Activated CD8-positive, alpha-beta memory T cell treated with anti-CD3 and anti-CD28 coated beads for 4 hours (primary cell): ENCODE results near the gene ARFGEF3.
"Not testable (repeated sequence)": the region's sequence is repeated elsewhere in the genome, so short reads cannot be mapped to it uniquely, and the experiment has no call there.

Experiments
- DNase-seq, 2 donors: peaks; one replicate each; pipeline ENCODE4 v3.0.0-alpha.2; 2020; ENCODE audit warnings: low read depth in 2 of 2

The ARFGEF3 gene

DNA sequence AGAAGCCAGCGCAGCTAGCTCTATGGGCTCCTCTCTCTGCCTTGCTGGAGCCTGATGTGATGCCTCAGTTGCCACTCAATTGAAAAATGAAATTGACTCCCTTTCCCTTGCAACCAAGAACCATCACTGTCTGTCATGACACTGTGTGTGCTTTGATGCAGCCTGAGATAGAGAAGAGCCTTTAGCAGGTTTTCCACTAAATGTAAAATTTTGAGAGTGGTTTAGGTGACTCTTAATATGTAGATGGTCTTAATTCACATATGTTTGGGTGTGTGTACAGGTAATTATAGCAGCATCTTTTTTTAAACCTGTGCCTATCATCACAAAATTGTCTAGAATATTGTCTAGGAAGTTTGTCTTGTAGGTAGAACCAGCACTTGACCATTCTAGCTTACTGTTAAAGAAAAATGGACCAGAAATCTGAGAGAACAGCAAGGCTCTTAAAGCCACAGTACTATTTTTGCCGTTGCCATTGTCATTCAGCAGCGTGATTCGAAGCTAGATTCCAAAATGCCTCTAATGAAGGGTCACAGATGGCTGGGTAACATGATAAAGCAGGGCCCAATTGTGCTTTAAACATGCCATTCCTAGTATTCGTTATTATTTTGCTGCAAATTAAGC, 1.3 kb downstream of the ARFGEF3 start:
- DNase-seq: no peak

DNA sequence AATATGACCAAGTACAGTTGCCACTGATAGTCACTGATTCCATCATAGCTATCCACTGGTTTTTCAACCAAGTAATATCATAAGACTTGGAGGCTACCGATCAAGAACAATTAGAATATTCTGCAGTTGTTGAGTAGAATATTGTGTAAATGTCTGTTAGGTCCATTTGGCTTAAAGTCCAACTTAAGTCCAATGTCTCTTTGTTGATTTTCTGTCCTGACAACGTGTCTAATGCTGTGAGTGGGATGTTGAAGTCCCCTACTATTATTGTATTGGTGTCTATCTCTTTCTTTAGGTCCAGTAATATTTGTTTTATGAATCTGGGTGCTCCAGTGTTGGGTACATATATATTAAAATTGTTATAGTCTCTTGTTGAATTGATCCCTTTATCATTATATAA, 13.9 kb downstream of the ARFGEF3 start:
- no peak for DNase-seq

DNA sequence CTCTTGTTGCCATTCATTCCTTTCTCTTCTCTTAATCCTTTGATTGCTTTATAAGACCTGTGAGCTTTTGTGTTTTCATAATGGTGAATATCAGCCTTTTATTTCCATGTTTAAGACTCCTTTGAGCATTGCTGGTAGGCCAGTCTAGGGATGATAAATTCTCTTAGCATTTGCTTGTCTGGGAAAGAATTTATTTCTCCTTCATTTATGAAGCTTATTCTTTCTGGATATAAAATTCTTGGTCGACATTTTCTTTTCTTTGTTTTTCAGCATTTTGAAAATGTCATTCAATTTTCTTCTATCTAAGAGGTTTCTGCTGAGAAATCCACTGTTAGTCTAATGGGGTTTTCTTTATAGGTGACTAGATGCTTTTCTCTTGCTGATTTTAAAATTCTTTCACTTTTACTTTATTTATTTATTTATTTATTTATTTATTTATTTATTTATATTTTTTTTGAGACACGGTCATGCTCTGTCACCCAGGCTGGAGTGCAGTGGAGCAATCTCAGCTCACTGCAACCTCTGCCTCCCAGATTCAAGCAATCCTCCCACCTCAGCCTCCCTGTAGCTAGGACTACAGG, 15.0 kb downstream of the ARFGEF3 start:
- DNase-seq: no peak

DNA sequence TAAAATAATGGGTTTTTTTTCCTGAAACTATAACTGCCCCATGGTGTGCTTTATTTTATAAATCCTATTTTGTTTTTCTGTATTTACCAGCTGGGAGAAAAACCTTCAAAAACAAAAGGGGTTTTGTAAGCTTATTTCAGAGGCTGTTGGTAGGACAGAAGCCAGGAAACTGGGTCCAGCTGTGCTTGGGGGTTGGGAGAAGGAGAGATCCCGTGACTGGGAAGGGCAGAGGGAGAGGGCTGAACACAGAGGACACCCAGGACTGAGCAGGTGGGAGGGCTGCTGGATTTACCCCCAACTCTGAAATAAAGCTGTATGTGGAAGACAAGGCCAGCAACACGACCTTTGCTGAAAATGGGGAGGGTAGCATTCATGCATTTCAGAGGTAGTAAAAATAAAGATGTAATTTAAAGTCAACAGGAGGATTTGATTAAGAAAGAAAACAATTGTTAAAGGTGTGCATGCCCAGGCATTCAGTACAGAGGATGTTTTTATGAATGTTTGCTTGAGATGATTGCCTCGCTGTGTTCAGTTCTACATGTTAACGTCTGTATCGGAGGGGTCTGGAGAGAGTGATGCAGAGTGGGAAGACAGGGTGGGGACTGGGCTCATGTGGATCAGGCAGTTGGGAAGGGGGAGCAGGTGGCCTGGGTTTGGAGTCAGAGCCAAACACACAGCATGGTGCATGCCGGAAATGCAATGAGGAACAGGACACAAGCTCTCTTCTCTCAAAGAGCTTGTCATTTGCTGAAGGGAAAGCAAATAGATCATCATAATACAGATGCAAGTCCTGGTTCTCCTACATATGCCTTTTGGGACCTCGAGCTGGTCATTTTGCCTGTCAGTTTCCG, 21.4 kb downstream of the ARFGEF3 start:
- DNase-seq: no peak

DNA sequence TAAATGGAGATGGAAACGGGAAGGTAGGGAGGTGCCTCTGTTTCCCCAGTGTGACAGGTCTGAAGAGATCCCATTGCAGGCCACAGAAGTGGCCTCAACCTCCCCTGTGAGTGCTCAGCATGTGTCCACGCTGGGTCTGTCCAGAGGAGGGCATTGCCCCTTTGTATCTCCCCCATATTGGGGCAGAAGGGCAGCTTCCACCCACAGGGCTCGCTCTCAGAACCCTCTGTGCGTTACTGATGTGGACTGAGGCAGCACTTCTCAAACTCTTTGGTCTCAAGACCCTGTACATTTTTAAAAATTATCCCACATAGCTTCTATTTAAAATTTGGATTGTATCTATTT, 22.0 kb downstream of the ARFGEF3 start:
- DNase-seq: no peak

DNA sequence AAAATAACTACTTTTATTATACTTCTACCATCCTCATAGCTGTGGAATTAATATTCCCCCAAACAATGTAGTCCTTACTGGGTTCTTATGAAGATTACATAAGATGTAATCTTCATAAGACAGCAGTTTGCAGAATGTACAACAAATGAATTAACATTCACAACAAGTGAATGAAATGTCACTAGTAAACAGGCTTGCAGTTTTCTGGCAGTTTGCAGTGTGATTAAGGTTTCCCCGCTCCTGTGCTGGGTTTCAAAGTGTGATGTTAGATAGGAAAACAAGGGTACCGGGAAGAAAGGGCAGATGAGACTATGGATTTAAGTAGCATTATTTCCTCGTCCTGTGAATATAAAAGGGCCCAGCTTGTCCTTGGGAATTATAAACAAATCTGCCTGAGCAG, 22.5 kb downstream of the ARFGEF3 start:
- DNase-seq: no peak

DNA sequence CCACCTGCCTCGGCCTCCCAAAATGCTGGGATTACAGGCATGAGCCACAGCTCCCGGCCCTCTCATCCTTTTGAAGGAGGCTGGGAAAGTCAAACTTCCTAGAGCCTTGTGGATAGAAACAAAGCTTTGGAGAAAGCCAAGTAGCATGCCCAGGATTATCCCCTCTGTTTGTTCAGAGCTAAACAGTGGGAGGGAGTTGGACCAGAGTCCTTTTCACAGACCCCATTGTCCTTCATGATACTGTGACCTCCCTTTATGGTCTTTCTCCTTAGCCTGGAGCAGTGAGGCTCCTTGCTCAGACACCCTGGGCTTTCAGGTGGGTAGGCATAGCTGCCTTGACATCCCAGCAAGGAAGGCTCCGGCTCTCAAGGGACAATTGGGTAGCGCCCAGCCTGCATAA, 25.4 kb downstream of the ARFGEF3 start:
- no peak for DNase-seq

DNA sequence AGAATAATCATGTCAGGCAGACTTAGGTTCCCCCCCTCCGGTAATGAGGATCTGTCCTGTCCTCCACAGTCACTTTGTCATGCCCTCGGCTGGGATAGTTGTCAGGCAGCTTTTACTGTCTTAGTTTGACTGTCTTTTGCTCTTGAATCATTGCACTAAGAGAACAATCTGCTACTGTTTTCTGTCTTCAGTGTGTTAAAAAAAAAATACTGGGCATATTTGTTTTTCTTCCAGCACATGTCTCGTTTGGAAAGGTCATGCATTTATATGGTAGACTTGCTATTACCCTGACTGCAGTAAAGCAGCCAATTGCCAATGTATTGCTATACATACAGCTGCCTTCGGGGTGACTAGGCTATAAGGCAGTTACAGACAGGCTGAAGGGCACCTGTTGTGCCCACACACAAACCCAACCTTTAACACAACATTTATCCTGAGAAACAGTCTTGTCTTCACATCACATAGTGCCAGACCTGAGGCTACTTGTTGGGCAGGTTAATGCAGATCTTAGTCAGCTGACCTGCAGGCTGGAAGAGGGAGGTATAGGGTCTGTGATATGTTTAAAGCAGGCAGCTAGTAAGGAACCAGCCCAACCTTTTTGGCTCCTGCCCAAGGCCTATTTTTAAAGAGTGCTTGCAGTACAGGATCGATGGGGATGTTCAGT, 26.7 kb downstream of the ARFGEF3 start:
- no peak for DNase-seq

DNA sequence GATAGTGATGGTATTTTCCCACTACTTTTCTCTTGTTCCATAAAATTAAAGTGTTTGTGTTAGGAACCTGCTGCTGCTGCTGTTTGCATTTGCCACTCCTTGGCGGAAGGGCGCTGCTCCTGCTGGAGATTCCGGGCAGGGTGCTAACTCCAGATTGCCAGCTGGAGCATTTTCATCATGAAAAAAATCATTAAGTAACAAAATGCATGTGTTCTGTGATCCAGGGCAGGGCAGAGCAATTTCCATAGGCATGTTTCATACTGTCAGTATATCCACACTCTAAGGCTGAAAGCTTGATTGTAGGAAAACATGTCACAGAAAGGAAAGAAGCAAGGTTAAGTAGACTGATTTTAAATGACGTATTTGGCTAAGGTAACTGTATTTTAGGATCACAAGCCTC, 32.5 kb downstream of the ARFGEF3 start:
- DNase-seq: no peak

DNA sequence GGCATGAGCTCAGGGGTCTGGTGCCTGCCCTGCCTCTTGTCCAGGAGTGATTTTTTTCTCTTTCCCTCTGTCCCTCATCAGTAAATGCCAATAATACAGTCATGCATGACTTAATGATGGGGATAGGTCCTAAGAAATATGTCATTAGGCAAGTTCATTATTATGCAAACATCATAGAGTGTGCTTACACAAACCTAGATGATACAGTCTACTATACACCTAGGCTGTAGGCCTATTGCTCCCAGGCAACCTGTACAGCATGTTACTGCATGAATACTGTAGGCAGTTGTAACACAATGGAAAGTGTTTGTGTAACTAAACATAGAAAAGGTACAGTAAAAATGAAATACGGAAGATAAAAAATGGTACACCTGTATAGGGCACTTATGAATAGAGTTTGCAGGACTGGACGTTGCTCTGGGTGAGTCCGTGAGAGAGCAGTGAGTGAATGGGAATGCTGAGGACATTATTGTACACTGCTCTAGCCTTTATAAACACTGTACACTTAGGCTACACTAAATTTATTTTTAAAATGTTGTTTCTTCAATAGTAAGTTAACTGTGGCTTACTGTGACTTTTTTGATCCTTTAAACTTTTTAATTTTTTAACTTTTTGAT, 34.5 kb downstream of the ARFGEF3 start:
- no peak for DNase-seq

DNA sequence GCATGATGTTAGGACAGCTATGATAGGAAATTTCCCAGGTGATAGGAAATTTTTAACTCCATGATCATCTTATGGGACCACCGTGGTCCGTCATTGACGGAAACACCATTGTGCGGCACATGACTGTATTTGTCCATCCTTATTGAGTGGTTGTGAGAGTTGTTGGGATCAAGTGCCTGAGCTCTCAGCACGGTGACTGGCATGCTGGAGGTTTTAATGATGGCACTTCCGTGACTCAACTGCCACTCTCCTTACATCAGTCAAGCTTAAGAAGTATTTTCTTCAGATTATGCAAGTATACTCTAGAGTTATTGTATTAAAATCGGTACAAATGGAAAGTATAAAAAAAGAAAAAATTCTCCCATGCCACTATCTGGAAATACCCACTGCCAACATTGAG, 35.8 kb downstream of the ARFGEF3 start:
- DNase-seq: no peak

DNA sequence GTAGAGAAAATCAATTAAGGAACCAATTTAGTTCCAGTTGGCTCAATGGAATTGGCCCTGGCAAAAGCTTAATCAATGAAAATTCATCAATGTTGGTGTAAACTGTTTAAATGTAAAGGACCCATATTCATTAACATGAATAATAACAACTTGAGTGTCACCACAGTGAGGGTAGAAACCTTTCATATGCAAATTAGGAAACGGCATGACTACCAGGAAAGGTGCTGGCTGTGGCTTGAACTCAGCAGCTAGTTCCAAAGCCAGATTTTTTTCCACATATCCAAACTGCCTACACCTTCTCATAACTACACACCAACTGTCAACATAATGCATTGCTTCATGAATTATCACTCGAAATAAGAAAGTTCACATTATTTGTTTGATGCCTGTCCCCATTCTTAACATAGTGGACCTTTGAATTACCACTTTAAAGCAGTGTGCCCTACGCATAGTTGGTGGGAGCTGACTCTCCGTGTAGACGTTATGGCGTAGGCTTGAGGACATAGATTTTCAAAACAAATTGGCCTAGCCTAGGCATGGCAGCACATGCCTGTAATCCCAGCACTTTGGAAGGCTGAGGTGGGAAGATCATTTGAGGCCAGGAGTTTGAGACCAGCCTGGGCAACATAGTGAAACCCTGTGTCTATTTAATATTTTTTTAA, 36.8 kb downstream of the ARFGEF3 start:
- DNase-seq: no peak

DNA sequence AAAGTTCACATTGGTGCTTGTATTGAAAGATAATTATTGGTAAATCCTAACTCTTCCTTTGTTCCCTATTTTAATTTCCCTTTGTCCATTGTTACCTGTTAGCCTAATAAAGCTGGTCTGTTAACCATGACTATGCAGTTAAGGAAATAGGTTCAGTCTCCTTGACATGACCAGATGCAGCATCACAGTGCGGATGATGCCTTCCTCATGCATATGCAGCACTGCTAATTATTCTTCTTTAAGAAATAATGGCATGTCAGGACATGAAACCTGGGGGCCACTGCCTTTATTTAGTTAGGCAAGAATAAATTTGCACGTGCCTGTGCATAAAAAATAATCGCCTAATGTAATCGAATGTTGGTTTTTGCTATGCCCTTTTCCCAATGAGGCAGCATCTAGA, 40.1 kb downstream of the ARFGEF3 start:
- DNase-seq: no peak

DNA sequence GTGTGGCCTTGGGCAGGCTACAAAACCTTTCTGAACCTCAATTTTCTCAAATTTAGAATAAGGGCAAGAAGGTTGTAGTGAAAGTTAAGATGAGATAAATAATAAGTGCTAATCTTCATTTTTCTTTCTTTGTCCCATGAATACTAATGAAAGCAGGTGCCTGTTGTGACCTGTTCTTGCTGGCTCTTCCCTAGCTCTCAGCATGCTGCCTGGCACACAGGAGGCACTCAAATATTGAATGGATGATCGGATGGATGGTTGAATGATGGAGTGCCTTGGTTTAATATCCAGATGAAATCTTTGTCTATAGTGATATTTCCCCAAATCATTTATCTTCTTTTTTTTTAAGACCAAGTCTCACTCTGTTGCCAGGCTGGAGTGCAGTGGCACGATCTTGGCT, 41.6 kb downstream of the ARFGEF3 start:
- DNase-seq: no peak

DNA sequence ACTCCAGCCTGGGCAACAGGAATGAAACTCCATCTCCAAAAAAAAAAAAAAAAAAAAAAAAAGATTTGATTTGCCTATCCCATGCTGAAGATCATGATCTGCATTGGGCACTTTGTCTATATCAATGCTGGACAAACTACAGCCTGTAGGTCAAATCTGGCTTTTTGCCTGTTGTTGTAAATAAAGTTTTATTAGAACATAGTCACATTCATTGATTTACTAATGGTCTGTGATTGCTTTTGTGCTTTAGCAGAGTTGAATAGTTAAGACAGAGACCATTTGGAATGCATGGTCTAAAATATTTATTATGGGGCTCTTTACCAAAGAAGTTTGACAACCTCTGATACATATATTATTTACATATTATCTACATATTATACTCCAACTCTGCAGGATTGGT, 42.6 kb downstream of the ARFGEF3 start:
- DNase-seq: no peak

DNA sequence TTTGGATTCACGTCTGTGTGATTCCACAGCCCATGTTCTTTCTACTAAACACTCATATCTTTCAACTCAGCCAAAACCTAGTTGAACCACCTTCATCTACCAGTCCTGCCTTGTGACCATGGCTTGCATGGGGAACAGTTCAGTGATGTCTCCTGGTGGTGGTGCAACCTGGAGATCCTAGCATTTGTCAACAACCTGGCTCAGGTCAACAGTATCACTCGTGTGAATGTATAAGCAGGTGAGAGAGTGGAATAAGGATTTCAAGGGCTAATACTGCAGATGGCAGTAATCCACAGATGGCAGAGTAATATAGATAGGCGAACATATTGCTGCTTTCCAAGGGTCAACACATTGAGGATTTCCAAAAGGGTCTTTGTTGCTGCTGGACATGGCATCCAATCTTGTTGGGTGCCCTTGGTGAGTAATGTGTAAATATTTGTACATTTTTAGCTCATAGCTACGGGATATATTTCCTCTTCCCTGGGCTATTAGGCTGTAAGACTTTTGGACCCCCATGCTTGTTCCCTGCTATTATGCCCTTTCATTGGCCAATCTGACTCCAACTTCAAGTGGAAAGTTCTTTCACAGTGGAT, 43.1 kb downstream of the ARFGEF3 start:
- no peak for DNase-seq

DNA sequence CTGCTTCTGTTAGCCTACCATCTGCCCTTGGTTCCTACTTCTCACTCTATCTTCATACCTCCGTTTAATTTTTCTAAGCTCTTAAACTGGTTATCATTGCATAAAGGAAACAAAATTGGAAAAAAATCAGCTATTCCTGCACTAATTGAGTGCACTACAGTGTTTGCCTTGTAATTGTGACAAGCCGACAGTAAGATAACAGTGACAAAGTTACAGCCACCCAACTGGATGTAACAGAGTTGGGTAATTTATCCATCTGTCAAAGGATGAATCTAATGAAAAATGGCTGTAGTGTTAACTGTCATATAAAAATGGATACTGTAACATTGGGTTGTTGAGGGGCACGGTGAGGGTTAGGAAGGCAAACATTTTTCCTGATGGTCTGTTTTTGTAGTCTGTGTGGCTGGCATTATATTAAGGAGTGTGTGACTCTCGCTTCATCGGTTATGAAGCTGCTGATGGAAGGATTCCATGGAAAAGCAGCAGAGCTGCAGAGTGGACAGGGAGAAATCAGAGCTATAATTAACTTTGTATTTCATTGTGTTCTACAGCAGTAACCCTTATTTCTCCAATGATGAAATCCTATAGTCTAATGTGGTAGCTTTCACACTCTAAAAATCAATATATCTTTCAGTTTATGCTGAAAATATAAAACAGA, 43.8 kb downstream of the ARFGEF3 start:
- no peak for DNase-seq

DNA sequence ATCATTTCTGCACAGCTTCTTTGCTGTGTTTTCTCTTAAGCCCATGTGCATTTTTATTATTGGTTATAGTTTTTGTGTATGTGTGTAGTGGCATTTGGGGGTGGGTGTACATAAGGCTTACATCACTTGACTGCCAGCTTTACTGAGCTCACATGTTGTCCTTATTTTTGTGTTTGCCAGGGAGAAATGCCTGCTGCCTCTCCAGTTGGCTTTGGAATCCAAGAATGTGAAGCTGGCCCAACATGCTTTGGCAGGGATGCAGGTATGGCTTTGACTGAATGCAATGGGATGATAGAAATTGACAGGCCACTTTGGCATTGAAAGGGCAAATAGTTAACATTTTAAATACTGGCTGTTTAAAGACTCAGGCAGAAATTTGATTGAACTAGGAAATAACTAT, 45.1 kb downstream of the ARFGEF3 start:
- no peak for DNase-seq

DNA sequence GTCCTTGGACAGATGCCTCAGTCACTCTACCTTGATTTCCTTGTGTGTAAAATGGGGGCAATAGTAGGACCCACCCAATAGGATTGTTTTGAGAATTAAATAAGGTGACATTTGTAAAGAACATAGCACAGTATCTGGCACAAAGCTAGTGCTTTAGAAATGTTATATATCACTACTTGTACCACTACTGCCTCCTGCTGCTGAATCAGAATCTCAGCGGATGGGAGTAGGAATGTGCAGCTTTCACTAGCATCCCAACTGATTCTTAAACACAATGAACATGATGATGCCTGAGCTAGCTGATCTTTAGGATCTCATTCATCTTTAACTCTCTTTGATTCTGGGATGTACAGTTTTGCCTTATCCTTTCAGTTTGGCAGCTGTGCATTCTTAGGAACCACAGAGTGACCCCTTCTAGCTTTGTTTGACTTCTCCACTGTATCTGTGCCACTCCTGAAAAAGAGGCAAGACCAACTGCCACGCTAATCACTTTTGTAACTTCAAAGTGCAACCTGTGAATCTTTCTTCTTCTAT, 49.4 kb downstream of the ARFGEF3 start:
- no peak for DNase-seq

DNA sequence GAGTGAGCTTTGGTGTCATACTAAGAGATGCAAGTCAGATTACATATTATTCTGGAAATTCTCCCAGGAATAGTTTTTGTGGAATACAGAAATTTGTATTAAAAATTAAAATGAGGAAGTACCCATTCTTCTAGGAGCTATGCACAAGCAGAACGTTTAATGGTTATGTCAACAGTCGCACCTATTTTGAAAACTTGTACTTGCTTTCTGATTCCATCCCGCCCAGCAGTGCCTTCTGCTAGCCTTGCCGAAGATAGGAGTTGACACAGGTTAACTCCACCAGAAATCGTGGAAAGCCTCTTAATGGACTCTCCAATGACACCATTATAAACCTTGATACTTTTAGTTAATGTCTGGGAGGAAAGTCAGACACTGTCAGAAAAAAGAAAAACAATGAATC, 49.9 kb downstream of the ARFGEF3 start:
- DNase-seq: no peak

DNA sequence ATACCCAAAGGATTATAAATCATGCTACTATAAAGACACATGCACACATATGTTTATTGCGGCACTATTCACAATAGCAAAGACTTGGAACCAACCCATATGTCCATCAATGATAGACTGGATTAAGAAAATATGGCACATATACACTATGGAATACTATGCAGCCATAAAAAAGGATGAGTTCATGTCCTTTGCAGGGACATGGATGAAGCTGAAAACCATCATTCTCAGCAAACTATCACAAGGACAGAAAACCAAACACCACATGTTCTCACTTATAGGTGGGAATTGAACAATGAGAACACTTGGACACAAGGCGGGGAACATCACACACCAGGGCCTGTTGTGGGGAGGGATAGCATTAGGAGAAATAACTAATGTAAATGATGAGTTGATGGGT, 50.8 kb downstream of the ARFGEF3 start:
- not testable (repeated sequence) for DNase-seq
